GM12801 (cell line): Measurements from ENCODE around the gene MITF.

Experiments
- CTCF ChIP-seq: IDR thresholded peaks from one replicate; pipeline ENCODE4 v1.5.1; 2011; ENCODE audit warnings: control low read depth; ENCODE audit not compliant: insufficient read length; ENCODE audit errors: extremely low read depth

MITF gene

GRCh38 chr3:69985266-69985665 lies 246.0 kb downstream of the MITF start:
- no peak for TF ChIP-seq CTCF

GRCh38 chr3:69986419-69986818 lies 247.2 kb downstream of the MITF start:
- TF ChIP-seq CTCF: no peak

GRCh38 chr3:69987833-69988232 lies 248.6 kb downstream of the MITF start:
- TF ChIP-seq CTCF: no peak

GRCh38 chr3:69993757-69994156 lies 254.5 kb downstream of the MITF start:
- no peak for TF ChIP-seq CTCF

GRCh38 chr3:69994919-69995318 lies 255.7 kb downstream of the MITF start:
- TF ChIP-seq CTCF: no peak

GRCh38 chr3:69997631-69998307 lies 258.5 kb downstream of the MITF start:
- TF ChIP-seq CTCF: no peak

GRCh38 chr3:69998759-69999139 lies 259.5 kb downstream of the MITF start:
- TF ChIP-seq CTCF: no peak
